Ascending aorta (tissue), 2 donors: ENCODE data around the gene CTNNA2. TPM values are rescaled to one million over a fixed set of nuclear protein-coding genes. Genes with fewer than 3 reads are reported as not detected.

Source experiments
- DNase-seq, 2 donors: peaks; one replicate each; pipeline ENCODE4 v3.0.0-alpha.2; 2019; ENCODE audit warnings: low spot score in 2 of 2
- H3K27ac ChIP-seq, 2 donors: fragments of 200-600 bp; sonication (generic); one replicate each; pipeline ENCODE4 v1.5.1; 2016 to 2017; ENCODE audit warnings: mild to moderate bottlenecking in 1 of 2
- H3K27me3 ChIP-seq: fragments of 200-600 bp; sonication (generic); one replicate; pipeline ENCODE4 v1.5.1; 2017
- H3K36me3 ChIP-seq, 2 donors: fragments of 200-600 bp; sonication (generic); one replicate each; pipeline ENCODE4 v1.5.1; 2016
- H3K4me1 ChIP-seq, 2 donors: fragments of 200-600 bp; sonication (generic); one replicate each; pipeline ENCODE4 v1.5.1; 2016 to 2017; ENCODE audit warnings: mild to moderate bottlenecking in 1 of 2
- H3K4me3 ChIP-seq, 2 donors: fragments of 200-600 bp; sonication (generic); one replicate each; pipeline ENCODE4 v1.5.1; 2016 to 2017; ENCODE audit warnings: mild to moderate bottlenecking in 1 of 2
- H3K9me3 ChIP-seq, 2 donors: fragments of 200-600 bp; sonication (generic); one replicate each; pipeline ENCODE4 v1.5.1; 2016
- intact Hi-C: fragments of 100-400 bp; cut with DNase I; formaldehyde crosslinking; loops from one replicate; pipeline ENCODE4 v1.15.1; 2023
- total RNA-seq: library from RNA; depleted of rRNA; stranded (reverse); fragments of >200 nt; gene quantifications from one replicate; pipeline ENCODE4 v1.1.0, GENCODE V29; 2016
- TF ChIP-seq, protein P1 (sequence below), 3 experiments: fragments of 200-600 bp in 2 of 3; fragments of 450-650 bp in 1 of 3; sonication (generic) in 2 of 3; IDR thresholded peaks; one replicate each; pipeline ENCODE4 v1.5.1; 2016 to 2019; ENCODE audit warnings: antibody characterized with exemption in 3 of 3, mild to moderate bottlenecking in 1 of 3, moderate library complexity in 1 of 3

The CTNNA2 gene
- total RNA-seq, 1 donor from 2014 or later = not detected

DNA sequence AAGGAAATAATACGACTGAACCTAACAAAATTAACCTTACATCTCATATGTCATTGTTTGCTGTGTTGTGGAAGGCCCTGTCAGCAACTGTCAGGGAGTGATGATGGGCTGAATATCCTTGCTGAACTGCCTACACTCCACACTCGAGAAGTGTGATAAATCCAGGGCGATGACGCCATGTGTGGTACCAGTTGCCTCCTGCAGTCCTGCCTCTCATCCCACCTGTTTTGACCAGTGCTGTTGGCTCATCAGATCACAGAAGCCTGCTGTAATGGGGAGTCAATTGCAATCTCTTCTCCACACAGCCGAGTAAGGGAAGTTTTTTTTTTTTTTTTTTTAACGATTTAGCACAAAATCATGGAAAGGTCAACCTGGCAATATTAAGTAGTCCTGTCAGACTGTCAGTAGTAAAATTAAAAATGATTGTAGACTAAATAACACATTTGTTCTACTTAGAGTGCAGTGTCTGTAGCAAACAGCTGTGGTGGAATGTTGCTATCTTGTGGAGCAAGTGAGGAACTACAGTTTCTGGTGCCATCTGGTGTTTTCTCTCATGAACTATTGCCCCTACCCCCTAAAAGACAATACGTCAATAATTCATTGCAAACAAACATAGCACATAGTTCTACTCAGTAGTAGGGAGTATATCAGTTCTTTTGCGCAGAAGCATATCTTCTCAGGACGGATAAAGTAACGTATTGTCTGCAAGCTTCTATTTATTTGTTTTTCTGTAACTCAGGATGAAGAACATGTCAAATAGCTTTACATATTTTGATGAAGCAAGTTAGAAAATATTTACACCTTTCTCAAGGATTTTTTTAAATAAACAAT is 347.6 kb downstream of the CTNNA2 start:
- TF ChIP-seq, protein P1, sequence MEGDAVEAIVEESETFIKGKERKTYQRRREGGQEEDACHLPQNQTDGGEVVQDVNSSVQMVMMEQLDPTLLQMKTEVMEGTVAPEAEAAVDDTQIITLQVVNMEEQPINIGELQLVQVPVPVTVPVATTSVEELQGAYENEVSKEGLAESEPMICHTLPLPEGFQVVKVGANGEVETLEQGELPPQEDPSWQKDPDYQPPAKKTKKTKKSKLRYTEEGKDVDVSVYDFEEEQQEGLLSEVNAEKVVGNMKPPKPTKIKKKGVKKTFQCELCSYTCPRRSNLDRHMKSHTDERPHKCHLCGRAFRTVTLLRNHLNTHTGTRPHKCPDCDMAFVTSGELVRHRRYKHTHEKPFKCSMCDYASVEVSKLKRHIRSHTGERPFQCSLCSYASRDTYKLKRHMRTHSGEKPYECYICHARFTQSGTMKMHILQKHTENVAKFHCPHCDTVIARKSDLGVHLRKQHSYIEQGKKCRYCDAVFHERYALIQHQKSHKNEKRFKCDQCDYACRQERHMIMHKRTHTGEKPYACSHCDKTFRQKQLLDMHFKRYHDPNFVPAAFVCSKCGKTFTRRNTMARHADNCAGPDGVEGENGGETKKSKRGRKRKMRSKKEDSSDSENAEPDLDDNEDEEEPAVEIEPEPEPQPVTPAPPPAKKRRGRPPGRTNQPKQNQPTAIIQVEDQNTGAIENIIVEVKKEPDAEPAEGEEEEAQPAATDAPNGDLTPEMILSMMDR (IDR thresholded peaks at IDR 0.05) = no peak
- no peaks in the 10 kb centered on the region for H3K9me3 ChIP-seq
- no peak overlapping the region for H3K4me3 ChIP-seq
- intact Hi-C loops = no loop called here
- no peak overlapping the region for H3K27ac ChIP-seq
- no peak for DNase-seq
- no peaks in the 10 kb centered on the region for H3K4me1 ChIP-seq
- H3K27me3 ChIP-seq = no peaks in the 10 kb centered on the region
- H3K36me3 ChIP-seq = no peaks in the 10 kb centered on the region

DNA sequence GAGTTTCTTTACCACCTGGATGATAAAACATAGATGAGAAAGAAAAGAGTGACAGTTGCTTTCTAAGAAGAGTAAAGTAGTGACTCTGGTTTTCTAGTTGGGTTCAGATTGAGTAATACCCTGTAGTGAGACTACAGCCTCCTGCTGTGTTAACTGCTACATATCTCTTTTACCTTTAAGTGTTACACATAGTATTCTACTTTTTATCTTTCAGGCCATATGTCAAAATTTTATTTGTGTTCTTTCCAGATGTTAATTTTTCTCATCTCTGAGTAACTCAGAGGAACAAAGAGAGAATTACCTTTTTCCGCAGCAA is 348.2 kb downstream of the CTNNA2 start:
- TF ChIP-seq, protein P1 (IDR thresholded peaks at IDR 0.05) = no peak
- Histone ChIP-seq H3K36me3 (no peaks in the 10 kb centered on the region), H3K9me3 (no peaks in the 10 kb centered on the region), H3K27me3 (no peaks in the 10 kb centered on the region), H3K4me1 (no peaks in the 10 kb centered on the region), H3K4me3 (no peak overlapping the region), H3K27ac (no peak overlapping the region)
- DNase-seq = no peak
- intact Hi-C loops = no loop called here

DNA sequence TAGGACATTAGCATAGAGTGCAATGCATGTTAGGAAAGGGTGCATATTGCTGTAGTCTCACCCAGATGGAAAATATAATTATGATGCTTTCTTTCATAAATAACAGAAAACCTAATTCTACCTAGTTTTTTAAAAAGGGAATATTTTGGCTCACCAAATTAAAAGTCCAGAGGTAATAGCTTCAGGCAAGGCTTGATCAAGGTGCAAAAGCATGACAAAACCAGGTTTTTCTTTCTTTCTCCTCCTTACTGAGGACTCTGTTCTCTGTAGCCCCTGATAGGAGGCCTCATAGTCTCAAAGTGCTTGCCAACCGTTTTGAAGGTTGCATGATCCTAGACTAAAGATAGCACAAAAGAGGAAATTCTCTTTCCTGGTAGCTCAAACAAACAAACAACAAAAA is 349.9 kb downstream of the CTNNA2 start:
- intact Hi-C loops = no loop called here
- H3K9me3 ChIP-seq = no peaks in the 10 kb centered on the region
- no peaks in the 10 kb centered on the region for H3K4me1 ChIP-seq
- TF ChIP-seq, protein P1 (IDR thresholded peaks at IDR 0.05) = no peak
- no peaks in the 10 kb centered on the region for H3K27me3 ChIP-seq
- H3K36me3 ChIP-seq = no peaks in the 10 kb centered on the region
- DNase-seq = no peak
- H3K4me3 ChIP-seq = no peak overlapping the region
- H3K27ac ChIP-seq = no peak overlapping the region

DNA sequence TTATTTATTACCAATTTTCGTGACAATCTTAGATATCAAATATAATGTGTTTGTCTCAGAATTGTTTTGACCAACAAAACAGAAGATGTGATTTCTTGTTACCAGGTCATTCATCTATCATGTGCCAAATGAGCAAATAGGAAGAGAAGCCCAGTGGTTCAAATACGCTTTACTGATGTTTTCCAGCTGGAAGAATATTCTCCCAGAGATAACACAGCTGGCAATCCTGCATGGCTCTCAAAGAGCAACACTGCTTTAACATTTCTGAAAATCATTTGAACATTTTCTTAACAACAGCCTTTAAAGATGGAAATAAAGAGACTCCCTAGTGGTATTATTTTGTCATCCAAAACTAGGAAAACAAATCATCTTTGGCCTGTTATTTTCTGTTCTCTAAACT is 359.8 kb downstream of the CTNNA2 start:
- TF ChIP-seq, protein P1 (IDR thresholded peaks at IDR 0.05) = no peak
- Histone ChIP-seq H3K27me3 (no peaks in the 10 kb centered on the region), H3K4me1 (no peaks in the 10 kb centered on the region), H3K9me3 (no peaks in the 10 kb centered on the region), H3K36me3 (no peaks in the 10 kb centered on the region), H3K27ac (no peak overlapping the region), H3K4me3 (no peak overlapping the region)
- intact Hi-C loops = no loop called here
- no peak for DNase-seq

DNA sequence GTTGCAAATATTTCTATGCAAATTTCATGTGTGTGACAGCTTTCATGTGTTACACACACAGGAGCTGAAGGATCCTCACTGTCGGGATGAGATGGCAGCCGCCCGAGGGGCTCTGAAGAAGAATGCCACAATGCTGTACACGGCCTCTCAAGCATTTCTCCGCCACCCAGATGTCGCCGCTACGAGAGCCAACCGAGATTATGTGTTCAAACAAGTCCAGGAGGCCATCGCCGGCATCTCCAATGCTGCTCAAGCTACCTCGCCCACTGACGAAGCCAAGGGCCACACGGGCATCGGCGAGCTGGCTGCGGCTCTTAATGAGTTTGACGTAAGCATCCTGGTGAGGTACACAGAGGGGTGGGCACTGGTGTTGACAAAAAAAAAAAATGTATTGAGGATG is 361.2 kb downstream of the CTNNA2 start:
- Histone ChIP-seq H3K9me3 (no peaks in the 10 kb centered on the region), H3K27ac (no peak overlapping the region), H3K4me1 (no peaks in the 10 kb centered on the region), H3K27me3 (no peaks in the 10 kb centered on the region), H3K4me3 (no peak overlapping the region), H3K36me3 (no peaks in the 10 kb centered on the region)
- intact Hi-C loops = no loop called here
- TF ChIP-seq, protein P1 (IDR thresholded peaks at IDR 0.05) = no peak
- no peak for DNase-seq

DNA sequence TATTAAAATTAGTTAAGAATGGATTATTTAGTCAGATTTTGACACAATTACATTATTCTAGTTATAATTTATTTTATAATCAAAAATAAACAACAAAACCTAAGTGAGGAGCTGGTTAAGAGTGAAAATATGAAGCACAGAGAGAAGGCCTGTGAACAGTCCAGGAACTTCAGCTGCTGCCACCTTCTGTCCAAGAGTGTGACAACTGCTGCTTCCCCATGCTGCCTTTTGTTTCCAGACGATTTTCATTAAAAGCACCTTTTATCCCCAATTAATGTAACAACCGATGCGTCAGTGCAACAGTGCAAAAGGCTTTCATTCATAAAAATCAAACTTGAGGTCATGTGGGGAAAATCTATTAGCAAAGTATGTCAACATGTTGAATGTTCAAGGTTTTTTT is 363.6 kb downstream of the CTNNA2 start:
- Histone ChIP-seq H3K36me3 (no peaks in the 10 kb centered on the region), H3K27me3 (no peaks in the 10 kb centered on the region), H3K9me3 (no peaks in the 10 kb centered on the region), H3K27ac (no peak overlapping the region), H3K4me1 (no peaks in the 10 kb centered on the region), H3K4me3 (no peak overlapping the region)
- TF ChIP-seq, protein P1 (IDR thresholded peaks at IDR 0.05) = no peak
- no peak for DNase-seq
- intact Hi-C loops = no loop called here
